ENCODE data around the gene SERPINC1.

DNA sequence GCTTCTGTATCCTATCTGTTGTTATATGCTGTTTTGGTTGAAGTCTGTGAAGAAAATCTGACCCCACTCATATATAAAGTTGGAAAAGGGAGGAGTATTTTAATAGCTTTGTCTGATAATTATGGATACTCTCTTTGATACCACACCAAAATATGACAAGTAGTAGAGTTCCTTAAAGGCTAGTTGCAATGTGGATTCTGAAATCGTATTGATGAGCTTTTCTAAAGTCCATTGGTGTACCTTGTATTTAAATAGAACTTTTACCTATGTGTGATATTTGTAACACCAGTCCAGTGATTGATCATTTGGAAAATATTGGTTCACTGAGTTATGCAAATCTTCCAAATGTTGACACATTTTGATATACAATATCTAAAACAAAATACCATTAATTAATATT is 57.1 kb downstream of the SERPINC1 start:
- no peak for TF ChIP-seq CTCF (IDR thresholded peaks at IDR 0.05; ENCODE audit: low read depth, low read length)
- TF ChIP-seq, protein P1, sequence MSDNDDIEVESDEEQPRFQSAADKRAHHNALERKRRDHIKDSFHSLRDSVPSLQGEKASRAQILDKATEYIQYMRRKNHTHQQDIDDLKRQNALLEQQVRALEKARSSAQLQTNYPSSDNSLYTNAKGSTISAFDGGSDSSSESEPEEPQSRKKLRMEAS (IDR thresholded peaks at IDR 0.05; ENCODE audit: low read depth, low read length) = no peak
- no peak for TF ChIP-seq POLR2A (IDR thresholded peaks at IDR 0.05; ENCODE audit: extremely low read depth, insufficient read length)

All from NB4 (cell line).